SK-MEL-5 (cell line): ENCODE results near the gene RNASE2. TPM values are rescaled to one million over a fixed set of nuclear protein-coding genes. Genes with fewer than 3 reads are reported as not detected.

Source experiments
- DNase-seq: peaks from one replicate; pipeline ENCODE4 v3.0.0-alpha.2; 2016; ENCODE audit warnings: low read depth, low spot score
- in situ Hi-C: cut with HindIII; loops from 2 replicates; pipeline ENCODE4 v1.10.0; 2016; ENCODE audit warnings: low sequenced_read_pairs, high pct_unique_total_duplicates, low pct_unique_long_range_greater_than_20kb
- small RNA-seq, 2 experiments: library from RNA; depleted of rRNA; stranded (forward); fragments of <200 nt; gene quantifications; one replicate each; pipeline ENCODE3, GENCODE V24; 2014
- total RNA-seq: library from RNA; depleted of rRNA; stranded (reverse); fragments of >200 nt; shearing (Covaris generic); gene quantifications from 2 replicates; pipeline ENCODE4 v1.2.3, GENCODE V29; 2014; rRNA removed

Gene RNASE2
- total RNA-seq, 1 experiment from 2014 or later = not detected

- DNase-seq = no peak
- in situ Hi-C loops = no loop called here
Measured at GRCh38 chr14:21003788-21004346, 48.6 kb downstream of the RNASE2 start.

Small RNA genes lying within 50 kb of the gene (small RNA-seq; reads per million reads assigned to genes)
- gene RN7SL189P = 0 reads per million in 2 experiments

Other genes with a start within 250 kb of the RNASE2 start
- not detected in 2 replicates for gene EDDM3A, start 209.6 kb upstream of the RNASE2 start, total RNA-seq
- not detected in 2 replicates for gene EDDM3B, start 187.1 kb upstream of the RNASE2 start, total RNA-seq
- gene RNASE6, start 174.2 kb upstream of the RNASE2 start, total RNA-seq = not detected in 2 replicates
- gene RNASE1, start 152.6 kb upstream of the RNASE2 start, total RNA-seq = 0.21 TPM in 1 of 2 replicates, not detected in the other
- not detected in 2 replicates for gene RNASE3, start 64.1 kb upstream of the RNASE2 start, total RNA-seq
- 38.0 and 47.1 TPM in 2 replicates for gene METTL17, start 34.5 kb downstream of the RNASE2 start, total RNA-seq
- not detected in 2 replicates for gene SLC39A2, start 43.8 kb downstream of the RNASE2 start, total RNA-seq
- 12.0 and 13.4 TPM in 2 replicates for gene NDRG2, start 69.6 kb downstream of the RNASE2 start, total RNA-seq
- gene TPPP2, start 74.7 kb downstream of the RNASE2 start, total RNA-seq = not detected in 2 replicates
- not detected in 2 replicates for gene RNASE13, start 79.3 kb downstream of the RNASE2 start, total RNA-seq
- not detected in 2 replicates for gene RNASE7, start 86.9 kb downstream of the RNASE2 start, total RNA-seq
- gene RNASE8, start 102.3 kb downstream of the RNASE2 start, total RNA-seq = not detected in 2 replicates
- gene ARHGEF40, start 114.8 kb downstream of the RNASE2 start, total RNA-seq = 16.0 and 19.7 TPM in 2 replicates
- gene ZNF219, start 143.2 kb downstream of the RNASE2 start, total RNA-seq = 5.5 and 5.9 TPM in 2 replicates
- gene TMEM253, start 145.6 kb downstream of the RNASE2 start, total RNA-seq = 0.11 TPM in 1 of 2 replicates, not detected in the other
- gene OR5AU1, start 200.6 kb downstream of the RNASE2 start, total RNA-seq = not detected in 2 replicates